ENCODE data around the gene CNN2.

GRCh38 chr19:1000591-1001537, 25.5 kb upstream of the CNN2 start:
- no peak for TF ChIP-seq CTCF (IDR thresholded peaks at IDR 0.05)
- TF ChIP-seq POLR2A (IDR thresholded peaks at IDR 0.05): no peak

Data from body of pancreas (tissue), 4 donors.